ENCODE measurements around the gene EVA1A.
"Not testable (repeated sequence)": the region's sequence is repeated elsewhere in the genome, so short reads cannot be mapped to it uniquely, and the experiment has no call there.

The EVA1A gene

GRCh38 chr2:75480971-75481836 is 79.5 kb downstream of the EVA1A start:
- DNase-seq, result peak in 1 of 5 experiments; percentile 11

- DNase-seq, result not testable (repeated sequence)
Observed at GRCh38 chr2:75477696-75478095, 83.0 kb downstream of the EVA1A start.

GRCh38 chr2:75476761-75477160 is 84.0 kb downstream of the EVA1A start:
- peak in 1 of 5 experiments; percentile 45 for DNase-seq

GRCh38 chr2:75475976-75476375 is 84.8 kb downstream of the EVA1A start:
- no peak for DNase-seq

GRCh38 chr2:75475049-75475448 is 85.7 kb downstream of the EVA1A start:
- no peak for DNase-seq

- no peak for DNase-seq
Observed at GRCh38 chr2:75474115-75474514, 86.6 kb downstream of the EVA1A start.

GRCh38 chr2:75466708-75467311 is 93.9 kb downstream of the EVA1A start:
- DNase-seq, result peak in 1 of 5 experiments; percentile 4

- DNase-seq, result no peak
Observed at GRCh38 chr2:75465317-75465984, 95.3 kb downstream of the EVA1A start.

GRCh38 chr2:75464348-75464946 is 96.3 kb downstream of the EVA1A start:
- DNase-seq, result no peak

- DNase-seq, result no peak
Observed at GRCh38 chr2:75462721-75463120, 98.0 kb downstream of the EVA1A start.

GRCh38 chr2:75462206-75462605 is 98.5 kb downstream of the EVA1A start:
- no peak for DNase-seq

GRCh38 chr2:75460630-75461029 is 100.1 kb downstream of the EVA1A start:
- DNase-seq, result no peak

- no peak for DNase-seq
Observed at GRCh38 chr2:75459565-75460310, 101.0 kb downstream of the EVA1A start.

GRCh38 chr2:75458201-75458600 is 102.5 kb downstream of the EVA1A start:
- no peak for DNase-seq

- no peak for DNase-seq
Observed at GRCh38 chr2:75456825-75457224, 103.9 kb downstream of the EVA1A start.

- peak in 1 of 5 experiments; percentile 1 for DNase-seq
Observed at GRCh38 chr2:75456111-75456510, 104.6 kb downstream of the EVA1A start.

- DNase-seq, result no peak
Observed at GRCh38 chr2:75454241-75454620, 106.5 kb downstream of the EVA1A start.

GRCh38 chr2:75453384-75454240 is 107.1 kb downstream of the EVA1A start:
- DNase-seq, result no peak

GRCh38 chr2:75450068-75450467 is 110.7 kb downstream of the EVA1A start:
- DNase-seq, result no peak

- no peak for DNase-seq
Observed at GRCh38 chr2:75447176-75447575, 113.6 kb downstream of the EVA1A start.
